HG03135 (cell line): ENCODE measurements around the gene SLC26A11.

Source experiments
- ATAC-seq: cut with Tn5 transposase; IDR thresholded peaks from one replicate; pipeline ENCODE4 v1.9.1; 2021; ENCODE audit warnings: mild to moderate bottlenecking, moderate library complexity; ENCODE audit not compliant: unreplicated experiment

The SLC26A11 gene

DNA sequence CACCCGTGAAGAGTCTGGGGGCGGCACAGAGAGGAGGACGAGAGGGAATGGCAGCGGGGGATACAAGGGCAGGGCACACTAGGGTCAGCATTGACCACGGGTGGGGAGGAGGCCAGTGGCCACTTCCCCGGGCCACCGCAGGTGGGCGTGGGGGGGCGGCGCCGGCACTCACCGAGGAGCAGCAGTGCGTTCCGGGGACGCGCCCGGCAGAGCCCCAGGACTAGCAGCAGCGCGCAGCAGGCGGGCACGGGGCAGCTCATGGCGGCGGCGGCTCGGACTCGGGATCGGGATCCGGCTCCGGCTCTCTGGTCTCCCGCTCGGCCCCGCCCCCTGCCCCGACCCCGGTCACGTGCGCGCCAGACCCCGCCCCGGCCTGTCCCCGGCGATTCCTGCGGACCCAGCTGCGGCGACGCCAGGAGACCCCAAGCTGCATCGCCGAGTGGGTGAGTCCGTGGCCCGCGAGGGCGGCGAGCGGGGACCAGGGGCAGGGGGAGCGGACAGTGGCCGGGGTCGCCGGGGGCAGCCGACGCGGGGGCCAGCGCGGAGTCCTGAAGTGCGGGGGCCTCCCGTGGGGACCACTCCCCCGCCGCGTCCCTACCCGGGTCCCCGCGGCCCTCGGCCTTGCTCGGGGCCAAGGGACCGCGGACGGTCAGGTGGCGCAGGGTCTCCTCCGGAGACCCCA is at the start of gene SLC26A11, which contains the start of gene SGSH:
Gene SLC26A11 (plus strand): TSS at position 374 of the 682 bp plus-strand sequence. CDS start 1,134 bp downstream, outside the sequence.
Gene SGSH (minus strand): TSS at position 280 of the 682 bp plus-strand sequence. CDS start 20 bp downstream, at position 260.
- no peak for ATAC-seq

- no peak for ATAC-seq
Measured at GRCh38 chr17:80171681-80172080, 48.5 kb upstream of the SLC26A11 start.

DNA sequence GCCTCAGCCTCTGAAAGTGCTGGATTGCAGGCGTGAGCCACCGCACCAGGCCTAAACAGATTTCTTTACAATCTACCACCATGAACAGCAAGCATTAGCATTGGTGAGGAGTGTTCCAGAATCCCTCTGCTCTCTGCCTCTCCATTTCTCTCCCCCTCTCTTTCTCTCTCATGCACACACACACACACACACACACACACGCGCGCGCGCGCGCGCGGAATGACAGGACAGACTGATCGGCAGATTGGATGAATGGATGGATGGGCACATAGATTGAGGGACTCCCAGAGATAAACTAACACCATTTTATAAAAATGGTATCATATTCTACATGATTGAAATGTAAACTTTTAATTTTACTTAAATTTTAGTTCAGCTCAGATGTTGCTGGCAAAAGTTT is 47.1 kb upstream of the SLC26A11 start:
- no peak for ATAC-seq

GRCh38 chr17:80173916-80174315 is 46.3 kb upstream of the SLC26A11 start:
- ATAC-seq, result no peak

GRCh38 chr17:80176757-80177156 is 43.5 kb upstream of the SLC26A11 start:
- ATAC-seq, result no peak

DNA sequence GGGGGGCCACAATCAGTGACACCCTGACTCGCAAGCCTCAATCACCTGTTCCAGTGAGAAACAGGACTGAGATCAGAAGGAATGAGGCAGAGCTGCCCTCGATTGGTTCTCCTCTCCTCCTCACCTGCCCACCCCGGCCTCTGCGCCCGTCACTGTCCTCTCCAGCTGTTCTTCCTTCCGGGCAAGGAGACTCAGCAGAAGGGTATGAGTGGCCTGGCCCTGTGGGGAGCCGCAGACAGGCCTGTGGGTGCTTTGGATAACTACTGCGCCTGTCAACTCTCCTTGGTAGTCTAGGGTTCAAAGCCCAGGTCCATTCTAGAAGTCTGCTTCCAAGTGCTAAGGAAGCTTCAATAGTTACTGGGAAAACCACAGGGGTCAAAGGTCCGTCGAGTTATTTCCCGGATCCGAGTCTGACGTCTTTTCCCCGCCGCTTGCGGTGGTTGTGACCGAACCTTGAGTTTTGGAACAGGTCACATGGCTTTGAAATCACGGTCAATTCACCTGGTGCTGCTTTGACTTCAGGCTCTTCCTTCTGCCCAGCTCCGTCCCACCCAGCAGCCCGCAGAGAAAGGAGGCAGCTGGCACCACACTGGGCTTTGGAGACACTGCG is 42.1 kb upstream of the SLC26A11 start:
- no peak for ATAC-seq

- no peak for ATAC-seq
Measured at GRCh38 chr17:80180192-80180591, 40.0 kb upstream of the SLC26A11 start.

- no peak for ATAC-seq
Measured at GRCh38 chr17:80181431-80181830, 38.8 kb upstream of the SLC26A11 start.

DNA sequence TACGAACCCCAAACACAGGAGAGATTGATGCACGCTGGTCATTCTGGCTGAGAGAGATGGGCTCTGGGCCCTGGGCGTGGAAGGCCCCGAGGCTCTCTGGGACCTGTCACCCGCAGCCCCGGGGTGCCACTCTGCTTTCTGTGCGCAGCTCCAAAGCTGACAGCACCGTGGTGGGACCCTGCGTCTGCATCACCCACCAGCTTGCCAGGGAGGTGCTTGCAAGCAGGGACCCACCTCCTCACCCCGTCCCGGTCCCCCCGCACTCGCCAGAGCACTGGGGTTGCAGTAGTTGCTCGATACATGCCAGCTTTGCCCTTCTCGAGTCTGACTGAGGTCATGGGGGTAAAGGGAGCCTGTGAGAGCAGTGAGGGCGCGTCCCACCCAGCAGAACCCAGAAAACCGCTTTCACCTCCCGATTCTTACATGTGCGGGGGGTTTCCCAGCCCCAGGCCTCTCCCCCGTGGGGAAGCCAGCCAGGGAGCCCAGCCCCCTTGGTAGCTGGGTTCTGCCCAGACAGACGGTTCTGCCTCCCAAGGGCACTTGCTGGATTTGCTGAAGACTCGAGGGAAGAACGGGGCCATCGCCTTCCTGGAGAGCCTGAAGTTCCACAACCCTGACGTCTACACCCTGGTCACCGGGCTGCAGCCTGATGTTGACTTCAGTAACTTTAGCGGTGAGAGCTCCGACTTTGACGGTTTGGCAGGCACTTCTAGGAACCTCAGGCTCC is 37.9 kb upstream of the SLC26A11 start:
- no peak for ATAC-seq

- no peak for ATAC-seq
Measured at GRCh38 chr17:80182845-80183223, 37.4 kb upstream of the SLC26A11 start.

DNA sequence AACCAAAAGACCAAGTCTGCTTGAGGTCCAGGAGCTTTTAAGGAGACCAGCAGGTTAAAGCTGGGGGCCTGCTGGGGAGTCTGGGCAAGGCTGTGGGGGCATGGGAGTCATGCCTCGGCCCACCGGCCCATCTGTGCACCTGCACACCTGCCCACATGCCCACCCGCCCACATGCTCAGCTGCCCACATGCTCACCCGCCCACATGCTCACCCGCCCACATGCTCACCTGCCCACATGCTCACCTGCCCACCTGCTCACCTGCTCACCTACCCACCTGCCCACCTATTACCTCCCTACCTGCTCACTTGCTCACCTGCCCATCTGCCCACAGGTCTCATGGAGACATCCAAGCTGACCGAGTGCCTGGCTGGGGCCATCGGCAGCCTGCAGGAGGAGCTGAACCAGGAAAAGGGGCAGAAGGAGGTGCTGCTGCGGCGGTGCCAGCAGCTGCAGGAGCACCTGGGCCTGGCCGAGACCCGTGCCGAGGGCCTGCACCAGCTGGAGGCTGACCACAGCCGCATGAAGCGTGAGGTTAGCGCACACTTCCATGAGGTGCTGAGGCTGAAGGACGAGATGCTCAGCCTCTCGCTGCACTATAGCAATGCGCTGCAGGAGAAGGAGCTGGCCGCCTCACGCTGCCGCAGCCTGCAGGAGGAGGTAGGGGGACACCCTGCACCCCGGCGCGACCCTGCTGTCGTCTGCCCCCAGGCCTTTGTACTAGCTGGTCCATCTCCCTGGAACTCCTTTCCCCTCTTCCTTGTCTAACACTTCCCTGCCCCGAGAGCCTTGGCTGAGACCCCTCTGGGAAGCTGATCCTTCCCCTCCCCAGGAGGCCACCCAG is 36.4 kb upstream of the SLC26A11 start:
- no peak for ATAC-seq

- no peak for ATAC-seq
Measured at GRCh38 chr17:80184423-80184714, 35.9 kb upstream of the SLC26A11 start.

GRCh38 chr17:80185968-80186367 is 34.3 kb upstream of the SLC26A11 start:
- no peak for ATAC-seq

DNA sequence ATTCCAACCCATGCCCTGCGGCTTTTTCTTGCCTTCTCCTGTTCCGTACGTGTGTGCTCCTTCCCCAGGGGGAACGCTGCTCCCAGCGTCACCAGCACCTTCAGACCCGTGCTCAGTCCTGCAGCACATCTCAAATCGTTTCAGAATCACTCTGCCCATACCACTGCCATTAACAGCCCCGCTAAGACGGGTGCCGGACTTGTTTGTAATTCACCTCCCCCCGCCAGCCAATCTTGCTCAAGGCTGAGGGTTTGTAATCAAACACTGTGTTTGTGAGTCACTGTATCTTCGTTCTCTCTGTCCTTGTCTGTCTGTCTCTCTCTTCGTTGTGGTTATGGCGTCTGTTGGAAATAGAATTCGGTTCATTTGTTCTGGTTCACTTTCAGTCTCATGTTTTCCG is 33.1 kb upstream of the SLC26A11 start:
- ATAC-seq, result no peak

DNA sequence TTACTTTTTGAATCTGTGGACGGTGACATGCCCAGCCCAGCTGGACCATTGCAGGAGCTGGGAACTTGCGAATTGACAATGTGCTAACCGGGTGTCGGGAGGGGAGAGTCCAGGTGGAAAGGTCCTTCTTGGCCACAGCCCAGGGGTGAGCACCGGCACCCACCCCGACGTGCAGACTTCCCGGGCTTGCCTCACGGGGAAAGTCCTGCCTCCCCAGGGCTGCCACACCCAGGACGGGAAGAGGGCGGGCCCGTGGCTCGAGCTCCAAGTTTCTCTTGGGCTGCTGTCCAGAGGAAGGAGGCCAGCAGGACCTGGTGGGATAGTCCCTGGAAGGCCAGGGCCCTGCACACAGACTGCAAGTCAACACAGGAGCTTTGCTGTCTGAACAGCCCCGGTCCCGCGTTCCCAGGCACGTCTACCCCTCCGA is 32.7 kb upstream of the SLC26A11 start:
- ATAC-seq, result no peak

GRCh38 chr17:80189611-80190010 is 30.6 kb upstream of the SLC26A11 start:
- ATAC-seq, result no peak

- no peak for ATAC-seq
Measured at GRCh38 chr17:80190716-80191115, 29.5 kb upstream of the SLC26A11 start.

DNA sequence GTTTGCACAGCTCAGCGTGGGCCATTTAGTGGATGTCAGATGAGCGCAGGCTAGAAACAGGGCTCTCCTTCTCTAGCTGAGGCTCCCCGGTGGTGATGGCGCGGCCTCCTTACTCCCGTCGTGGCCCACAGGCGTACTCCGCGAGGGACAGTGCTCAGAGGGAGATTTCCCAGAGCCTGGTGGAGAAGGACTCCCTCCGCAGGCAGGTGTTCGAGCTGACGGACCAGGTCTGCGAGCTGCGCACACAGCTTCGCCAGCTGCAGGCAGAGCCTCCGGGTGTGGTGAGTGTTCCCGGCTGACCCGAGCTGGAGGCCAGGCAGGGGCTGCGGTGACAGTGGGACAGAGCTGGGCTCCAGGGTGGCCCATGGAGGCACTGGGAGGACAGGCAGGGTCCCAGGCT is 29.0 kb upstream of the SLC26A11 start:
- no peak for ATAC-seq

DNA sequence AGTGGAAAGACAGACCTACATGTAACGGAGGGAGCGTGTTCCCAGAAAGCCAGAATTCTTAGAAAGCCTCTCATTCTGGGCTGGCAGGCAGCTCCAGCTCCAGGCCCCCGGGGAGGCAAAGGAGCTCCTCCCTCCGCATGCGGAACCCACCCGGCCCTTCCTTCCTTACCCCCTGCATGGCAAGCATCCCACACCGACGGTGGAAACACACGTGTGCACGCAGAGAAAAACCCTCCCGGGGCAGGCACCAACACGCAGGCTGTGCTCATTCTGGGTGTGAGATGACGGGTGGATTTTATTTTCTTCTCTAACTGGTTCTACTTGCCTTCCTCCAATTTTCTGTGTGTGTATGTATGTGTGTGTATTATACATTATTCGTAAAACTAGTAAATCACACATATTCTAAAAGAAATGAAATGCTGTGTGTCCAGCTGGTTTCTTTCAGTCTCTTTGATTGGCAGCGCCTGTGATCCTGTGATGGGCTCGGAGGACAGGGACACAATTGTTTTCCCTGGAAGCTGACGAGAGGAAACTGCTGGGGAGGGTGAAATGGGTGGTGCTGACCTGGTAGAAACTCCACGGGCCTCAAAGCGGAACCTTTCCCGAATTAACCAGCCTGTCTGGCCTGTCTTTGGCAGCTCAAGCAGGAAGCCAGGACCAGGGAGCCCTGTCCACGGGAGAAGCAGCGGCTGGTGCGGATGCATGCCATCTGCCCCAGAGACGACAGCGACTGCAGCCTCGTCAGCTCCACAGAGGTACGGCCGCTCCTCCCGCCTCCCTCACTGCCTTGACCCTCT is 28.2 kb upstream of the SLC26A11 start:
- no peak for ATAC-seq

DNA sequence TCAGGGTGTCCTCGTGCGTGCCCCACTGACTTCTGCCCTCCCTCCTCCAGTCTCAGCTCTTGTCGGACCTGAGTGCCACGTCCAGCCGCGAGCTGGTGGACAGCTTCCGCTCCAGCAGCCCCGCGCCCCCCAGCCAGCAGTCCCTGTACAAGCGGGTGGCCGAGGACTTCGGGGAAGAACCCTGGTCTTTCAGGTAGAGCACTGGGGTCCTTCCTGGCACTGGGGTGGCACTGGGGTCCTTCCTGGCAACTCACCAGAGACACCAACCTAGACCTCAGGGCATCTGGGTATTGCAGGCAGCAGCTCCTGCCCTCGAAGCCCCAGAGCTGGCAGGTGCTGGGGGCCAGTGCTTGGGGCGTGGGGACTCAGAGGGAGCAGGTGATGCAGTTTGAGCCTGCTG is 25.1 kb upstream of the SLC26A11 start:
- ATAC-seq, result no peak
